GM12801 (cell line): ENCODE data around the gene HIPK1.

Experiments used
- TF ChIP-seq, protein P1 (sequence below): IDR thresholded peaks from one replicate; pipeline ENCODE4 v1.5.1; 2011; ENCODE audit warnings: control low read depth; ENCODE audit not compliant: insufficient read length; ENCODE audit errors: extremely low read depth

HIPK1 gene

GRCh38 chr1:113965703-113966412 is 36.7 kb downstream of the HIPK1 start:
- TF ChIP-seq, protein P1, sequence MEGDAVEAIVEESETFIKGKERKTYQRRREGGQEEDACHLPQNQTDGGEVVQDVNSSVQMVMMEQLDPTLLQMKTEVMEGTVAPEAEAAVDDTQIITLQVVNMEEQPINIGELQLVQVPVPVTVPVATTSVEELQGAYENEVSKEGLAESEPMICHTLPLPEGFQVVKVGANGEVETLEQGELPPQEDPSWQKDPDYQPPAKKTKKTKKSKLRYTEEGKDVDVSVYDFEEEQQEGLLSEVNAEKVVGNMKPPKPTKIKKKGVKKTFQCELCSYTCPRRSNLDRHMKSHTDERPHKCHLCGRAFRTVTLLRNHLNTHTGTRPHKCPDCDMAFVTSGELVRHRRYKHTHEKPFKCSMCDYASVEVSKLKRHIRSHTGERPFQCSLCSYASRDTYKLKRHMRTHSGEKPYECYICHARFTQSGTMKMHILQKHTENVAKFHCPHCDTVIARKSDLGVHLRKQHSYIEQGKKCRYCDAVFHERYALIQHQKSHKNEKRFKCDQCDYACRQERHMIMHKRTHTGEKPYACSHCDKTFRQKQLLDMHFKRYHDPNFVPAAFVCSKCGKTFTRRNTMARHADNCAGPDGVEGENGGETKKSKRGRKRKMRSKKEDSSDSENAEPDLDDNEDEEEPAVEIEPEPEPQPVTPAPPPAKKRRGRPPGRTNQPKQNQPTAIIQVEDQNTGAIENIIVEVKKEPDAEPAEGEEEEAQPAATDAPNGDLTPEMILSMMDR: no peak

DNA sequence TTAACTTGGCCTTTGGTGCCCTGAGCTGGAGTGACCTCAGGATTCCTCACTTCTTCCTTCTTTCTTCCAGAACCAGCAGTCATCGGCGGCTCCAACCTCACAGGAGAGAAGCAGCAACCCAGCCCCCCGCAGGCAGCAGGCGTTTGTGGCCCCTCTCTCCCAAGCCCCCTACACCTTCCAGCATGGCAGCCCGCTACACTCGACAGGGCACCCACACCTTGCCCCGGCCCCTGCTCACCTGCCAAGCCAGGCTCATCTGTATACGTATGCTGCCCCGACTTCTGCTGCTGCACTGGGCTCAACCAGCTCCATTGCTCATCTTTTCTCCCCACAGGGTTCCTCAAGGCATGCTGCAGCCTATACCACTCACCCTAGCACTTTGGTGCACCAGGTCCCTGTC is 43.8 kb downstream of the HIPK1 start:
- TF ChIP-seq, protein P1: no peak

GRCh38 chr1:113975211-113975895 is 46.2 kb downstream of the HIPK1 start:
- TF ChIP-seq, protein P1: no peak

- TF ChIP-seq, protein P1: no peak
These were observed 47.6 kb downstream of the HIPK1 start for GRCh38 chr1:113976609-113977278.

DNA sequence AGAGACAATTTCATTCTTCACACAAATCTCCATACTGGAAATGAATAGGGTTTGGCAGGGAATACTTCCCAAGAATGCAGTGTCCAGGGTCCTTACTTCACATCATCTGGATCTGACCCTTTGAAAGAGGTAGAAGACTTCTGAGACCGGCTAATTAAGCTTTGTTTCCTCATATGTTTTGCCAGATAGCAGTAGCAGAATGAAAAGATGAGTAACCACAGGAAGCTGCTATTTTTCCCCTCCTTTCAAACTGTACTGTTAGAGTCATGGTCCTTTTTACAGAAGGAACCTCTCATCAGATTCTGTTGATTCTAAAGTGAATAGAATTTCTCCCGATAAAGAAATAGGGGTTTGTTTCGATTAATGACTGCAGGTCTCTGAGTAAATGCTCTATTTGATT is 48.8 kb downstream of the HIPK1 start:
- TF ChIP-seq, protein P1: no peak

- TF ChIP-seq, protein P1: no peak
These were observed 50.0 kb downstream of the HIPK1 start, which contains the start of gene OLFML3 for GRCh38 chr1:113978863-113979702. OLFML3 (plus strand) TSS chr1:113979474; CDS start chr1:113979517, 43 bp downstream.
